Measurements from ENCODE around the gene GSTO2. TPM values are rescaled to one million over a fixed set of nuclear protein-coding genes. Genes with fewer than 3 reads are reported as not detected.

The GSTO2 gene
- total and polyA plus RNA-seq, 2 experiments from 2014 or later: 30.7 to 49.8 TPM

GRCh38 chr10:104255311-104255981 is 13.5 kb upstream of the GSTO2 start:
- peaks cover 22% of the 10 kb centered on the region for H3K36me3 Mint-ChIP-seq (ENCODE audit: low read depth)
- Histone ChIP-seq H3K36me3 (ENCODE audit: insufficient read depth) (0 out of 2 replicates have a peak, but pooled peaks cover 9% of the 10 kb centered on the region), H3K9me2 (ENCODE audit: insufficient read depth) (no peaks in the 10 kb centered on the region), H2AFZ (peak overlapping the region; percentile 74; the same call in 1 of the 2 replicates), H3K27me3 (ENCODE audit: insufficient read depth) (no peaks in the 10 kb centered on the region), H4K20me1 (replicated peaks; ENCODE audit: insufficient read depth) (peaks cover 17% of the 10 kb centered on the region), H3K4me1 (ENCODE audit: insufficient read depth) (peaks cover 47% of the 10 kb centered on the region), H3K4me2 (peak overlapping the region; percentile 90), H3K79me2 (replicated peaks; ENCODE audit: insufficient read depth) (peaks cover 43% of the 10 kb centered on the region), H3K4me3 (peak overlapping the region; percentile 81), H3K27ac (ENCODE audit: low read depth) (no peak overlapping the region), H3F3A (replicated peaks; ENCODE audit: low read depth) (peaks cover 15% of the 10 kb centered on the region; the same call in 1 of the 2 replicates)
- no peak overlapping the region for H3K27ac Mint-ChIP-seq
- H3K9me3 Mint-ChIP-seq: no peaks in the 10 kb centered on the region; the same call in 2 of the 3 replicates
- TF ChIP-seq ZNF462 (CRISPR knock-in tag; IDR thresholded peaks at IDR 0.05): no peak
- no peak for TF ChIP-seq NANOG (IDR thresholded peaks at IDR 0.05; ENCODE audit: borderline replicate concordance)
- no peak for TF ChIP-seq REST (IDR thresholded peaks at IDR 0.05; ENCODE audit: unreplicated experiment)
- no peak for TF ChIP-seq ZNF114 (CRISPR knock-in tag; IDR thresholded peaks at IDR 0.05)
- no peak for TF ChIP-seq ETS1 (IDR thresholded peaks at IDR 0.05)
- TF ChIP-seq ZNF331 (CRISPR knock-in tag; IDR thresholded peaks at IDR 0.05; ENCODE audit: low read depth): no peak
- no peak for TF ChIP-seq CTCF (conservative IDR thresholded peaks at IDR 0.05; ENCODE audit: low read depth in 2 of 2)
- TF ChIP-seq CREB1 (CRISPR knock-in tag; IDR thresholded peaks at IDR 0.05; ENCODE audit: low read depth): no peak
- no peak for TF ChIP-seq EZH2phosphoT487 (IDR thresholded peaks at IDR 0.05; ENCODE audit: unreplicated experiment)
- no peak for TF ChIP-seq JUNB (IDR thresholded peaks at IDR 0.05; ENCODE audit: unreplicated experiment)
- no peak for TF ChIP-seq EZH2 (IDR thresholded peaks at IDR 0.05; ENCODE audit: low read depth, unreplicated experiment)
- no peak for TF ChIP-seq POLR2AphosphoS5 (IDR thresholded peaks at IDR 0.05; ENCODE audit: low read depth)
- TF ChIP-seq STAT1 (IDR thresholded peaks at IDR 0.05; ENCODE audit: unreplicated experiment): no peak
- peaks cover 9% of the 10 kb centered on the region for H3K27me3 Mint-ChIP-seq (ENCODE audit: insufficient read depth, low read depth, poor library complexity)
- DNase-seq (ENCODE audit: low spot score) (peak; percentile 50), ATAC-seq (peak; percentile 4; the same call in 2 of the 3 replicates)
- peaks cover 47% of the 10 kb centered on the region for H3K4me1 Mint-ChIP-seq
- H3K4me3 Mint-ChIP-seq: peak overlapping the region; percentile 81
